Suprapubic skin (tissue), 4 donors: ENCODE data around the gene CNBP. TPM values are rescaled to one million over a fixed set of nuclear protein-coding genes. Genes with fewer than 3 reads are reported as not detected.
"Not testable (repeated sequence)": the region's sequence is repeated elsewhere in the genome, so short reads cannot be mapped to it uniquely, and the experiment has no call there.

Experiments used
- DNase-seq, 2 donors: peaks; one replicate each; pipeline ENCODE4 v3.0.0-alpha.2; 2019; ENCODE audit warnings: low spot score in 2 of 2
- H3K27ac ChIP-seq: fragments of 200-600 bp; sonication (generic); one replicate; pipeline ENCODE4 v1.5.1; 2019
- H3K27me3 ChIP-seq: fragments of 200-600 bp; sonication (generic); one replicate; pipeline ENCODE4 v1.5.1; 2019
- H3K36me3 ChIP-seq: fragments of 200-600 bp; sonication (generic); one replicate; pipeline ENCODE4 v1.5.1; 2019
- H3K4me1 ChIP-seq: fragments of 200-600 bp; sonication (generic); one replicate; pipeline ENCODE4 v1.5.1; 2019
- H3K4me3 ChIP-seq: fragments of 200-600 bp; sonication (generic); one replicate; pipeline ENCODE4 v1.5.1; 2019; ENCODE audit warnings: mild to moderate bottlenecking
- H3K9me3 ChIP-seq: fragments of 200-600 bp; sonication (generic); one replicate; pipeline ENCODE4 v1.5.1; 2019
- CTCF ChIP-seq, 2 donors: fragments of 200-600 bp in 1 of 2; fragments of 450-650 bp in 1 of 2; sonication (generic) in 1 of 2; IDR thresholded peaks; one replicate each; pipeline ENCODE4 v1.5.1; 2016 to 2019; ENCODE audit warnings: antibody characterized with exemption in 2 of 2, mild to moderate bottlenecking in 1 of 2, moderate library complexity in 1 of 2
- EP300 ChIP-seq: sonication (generic); formaldehyde crosslinking; IDR thresholded peaks from one replicate; pipeline ENCODE4 v1.6.1; 2017; ENCODE audit warnings: antibody characterized with exemption
- POLR2A ChIP-seq, 2 donors: fragments of 450-650 bp; IDR thresholded peaks; one replicate each; pipeline ENCODE4 v1.6.1; 2017; ENCODE audit warnings: antibody characterized with exemption in 2 of 2, mild to moderate bottlenecking in 2 of 2, moderate library complexity in 2 of 2
- POLR2AphosphoS5 ChIP-seq, 3 donors: sonication (generic); formaldehyde crosslinking; IDR thresholded peaks; one replicate each; pipeline ENCODE4 v1.6.1; 2017; ENCODE audit warnings: antibody characterized with exemption in 3 of 3
- WGBS: methylation state at CpG from one replicate; pipeline ENCODE4 v1.1.5; 2018; 5-methylcytosine and 5-hydroxymethylcytosine counted together
- total RNA-seq, 4 donors: library from RNA; depleted of rRNA; stranded (reverse); fragments of >200 nt; gene quantifications; one replicate each; pipeline ENCODE4 v1.1.0, GENCODE V29; 2016

CNBP gene
- total RNA-seq, 4 donors from 2014 or later, result 361 to 504 (median 408) TPM

GRCh38 chr3:129139911-129140310 lies 43.8 kb downstream of the CNBP start:
- whole genome bisulfite sequencing, result 77% methylated on average over 1 of the region's 1 CpG
- Histone ChIP-seq H3K27ac (no peak overlapping the region), H3K9me3 (no peaks in the 10 kb centered on the region), H3K4me3 (no peak overlapping the region), H3K4me1 (no peaks in the 10 kb centered on the region), H3K36me3 (peaks cover 82% of the 10 kb centered on the region), H3K27me3 (no peaks in the 10 kb centered on the region)
- DNase-seq, result no peak
- TF ChIP-seq POLR2A (IDR thresholded peaks at IDR 0.05), result no peak
- no peak for TF ChIP-seq EP300
- no peak for TF ChIP-seq POLR2AphosphoS5 (IDR thresholded peaks at IDR 0.05)
- no peak for TF ChIP-seq CTCF (IDR thresholded peaks at IDR 0.05)

- not testable (repeated sequence) for DNase-seq, H3K4me3 ChIP-seq, H3K27ac ChIP-seq, H3K27me3 ChIP-seq, H3K9me3 ChIP-seq, H3K4me1 ChIP-seq
- peaks cover 98% of the 10 kb centered on the region for H3K36me3 ChIP-seq
- 93% methylated on average over 10 of the region's 10 CpGs for WGBS
These were observed 47.4 kb downstream of the CNBP start for GRCh38 chr3:129136275-129136674.

- no peak overlapping the region for H3K4me3 ChIP-seq
- H3K27me3 ChIP-seq, result no peaks in the 10 kb centered on the region
- no peaks in the 10 kb centered on the region for H3K4me1 ChIP-seq
- DNase-seq, result no peak
- no peak for TF ChIP-seq POLR2A (IDR thresholded peaks at IDR 0.05)
- TF ChIP-seq CTCF (IDR thresholded peaks at IDR 0.05), result no peak
- no peak for TF ChIP-seq POLR2AphosphoS5 (IDR thresholded peaks at IDR 0.05)
- H3K36me3 ChIP-seq, result peaks cover 98% of the 10 kb centered on the region
- no peak overlapping the region for H3K27ac ChIP-seq
- no peaks in the 10 kb centered on the region for H3K9me3 ChIP-seq
- WGBS, result 94% methylated on average over 5 of the region's 5 CpGs
These were observed 51.4 kb downstream of the CNBP start for GRCh38 chr3:129132097-129132866.

GRCh38 chr3:129131465-129132088 lies 52.1 kb downstream of the CNBP start:
- peaks cover 98% of the 10 kb centered on the region for H3K36me3 ChIP-seq
- H3K9me3 ChIP-seq, result no peaks in the 10 kb centered on the region
- no peak overlapping the region for H3K4me3 ChIP-seq
- no peaks in the 10 kb centered on the region for H3K27me3 ChIP-seq
- H3K4me1 ChIP-seq, result no peaks in the 10 kb centered on the region
- H3K27ac ChIP-seq, result no peak overlapping the region
- no peak for TF ChIP-seq POLR2A (IDR thresholded peaks at IDR 0.05)
- 88% methylated on average over 2 of the region's 2 CpGs for WGBS
- DNase-seq, result no peak

GRCh38 chr3:129130291-129130813 lies 53.3 kb downstream of the CNBP start:
- 91% methylated on average over 13 of the region's 13 CpGs for WGBS
- H3K4me1 ChIP-seq, result no peaks in the 10 kb centered on the region
- H3K4me3 ChIP-seq, result no peak overlapping the region
- no peak for DNase-seq
- TF ChIP-seq CTCF (IDR thresholded peaks at IDR 0.05) (no peak), POLR2AphosphoS5 (IDR thresholded peaks at IDR 0.05) (no peak), EP300 (no peak), POLR2A (IDR thresholded peaks at IDR 0.05) (no peak)
- no peaks in the 10 kb centered on the region for H3K27me3 ChIP-seq
- no peaks in the 10 kb centered on the region for H3K9me3 ChIP-seq
- H3K27ac ChIP-seq, result no peak overlapping the region
- H3K36me3 ChIP-seq, result peaks cover 89% of the 10 kb centered on the region

- Histone ChIP-seq H3K27ac (no peak overlapping the region), H3K27me3 (no peaks in the 10 kb centered on the region), H3K4me3 (no peak overlapping the region), H3K36me3 (peaks cover 71% of the 10 kb centered on the region), H3K4me1 (no peaks in the 10 kb centered on the region), H3K9me3 (no peaks in the 10 kb centered on the region)
- TF ChIP-seq POLR2A (IDR thresholded peaks at IDR 0.05) (no peak), EP300 (no peak), CTCF (IDR thresholded peaks at IDR 0.05) (no peak), POLR2AphosphoS5 (IDR thresholded peaks at IDR 0.05) (no peak)
- WGBS, result 91% methylated on average over 14 of the region's 16 CpGs
- no peak for DNase-seq
These were observed 55.1 kb downstream of the CNBP start for GRCh38 chr3:129128357-129129155.
